ENCODE data around the gene TMEM183A.

The TMEM183A gene

DNA sequence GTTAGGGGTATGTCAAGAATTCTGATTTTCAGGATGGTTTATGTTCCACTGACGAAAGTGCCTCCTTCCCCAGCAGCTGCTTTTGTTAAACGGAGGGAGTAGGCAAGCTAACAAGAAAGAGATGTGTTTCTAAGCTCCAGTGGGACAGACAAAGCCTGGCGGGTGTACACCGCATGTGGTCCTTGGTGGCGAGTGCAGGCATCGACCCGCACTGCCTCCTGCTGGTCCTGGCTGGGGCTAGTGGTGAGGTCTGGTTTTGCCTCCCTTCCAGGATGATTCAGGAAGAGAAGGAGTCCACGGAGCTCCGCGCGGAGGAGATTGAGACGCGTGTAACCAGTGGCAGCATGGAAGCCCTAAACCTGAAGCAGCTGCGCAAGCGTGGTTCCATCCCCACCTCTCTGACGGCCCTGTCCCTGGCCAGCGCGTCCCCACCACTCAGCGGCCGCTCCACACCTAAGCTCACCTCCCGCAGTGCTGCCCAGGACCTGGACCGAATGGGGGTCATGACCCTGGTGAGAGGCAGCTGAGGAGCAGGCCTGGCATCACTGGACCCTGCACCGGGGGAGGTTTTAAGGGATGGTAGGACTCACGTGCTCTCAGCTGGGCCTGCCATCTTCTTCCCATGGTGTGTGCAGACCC, 48.1 kb downstream of the TMEM183A start:
- Histone ChIP-seq H3K4me3 (no peak overlapping the region), H4K20me1 (peaks cover 0 to 31% (median 0%) of the 10 kb centered on the region in 11 experiments; a peak in 5 of 22 replicates), H3K4me1 (peaks cover 69 to 100% (median 100%) of the 10 kb centered on the region in 10 experiments), H3K4me2 (peak overlapping the region; percentile 14 to 95 (median 87)), H3K9me3 (replicated peaks in 1 of 11) (no peaks in the 10 kb centered on the region), H3K27ac (peak overlapping the region in 7 of 11 experiments; percentile 8 to 88 (median 75); a peak in 13 of 22 replicates), H3K36me3 (peaks cover 0 to 45% (median 7%) of the 10 kb centered on the region in 11 experiments; a peak in 13 of 22 replicates), H3K27me3 (peaks cover 0 to 19% (median 0%) of the 10 kb centered on the region in 11 experiments; a peak in 4 of 22 replicates), H3K9ac (peak overlapping the region in 5 of 11 experiments; percentile 17 to 60 (median 47); a peak in 9 of 22 replicates)
- TF ChIP-seq Cebpa-rat (IDR thresholded peaks at IDR 0.05) = no peak

DNA sequence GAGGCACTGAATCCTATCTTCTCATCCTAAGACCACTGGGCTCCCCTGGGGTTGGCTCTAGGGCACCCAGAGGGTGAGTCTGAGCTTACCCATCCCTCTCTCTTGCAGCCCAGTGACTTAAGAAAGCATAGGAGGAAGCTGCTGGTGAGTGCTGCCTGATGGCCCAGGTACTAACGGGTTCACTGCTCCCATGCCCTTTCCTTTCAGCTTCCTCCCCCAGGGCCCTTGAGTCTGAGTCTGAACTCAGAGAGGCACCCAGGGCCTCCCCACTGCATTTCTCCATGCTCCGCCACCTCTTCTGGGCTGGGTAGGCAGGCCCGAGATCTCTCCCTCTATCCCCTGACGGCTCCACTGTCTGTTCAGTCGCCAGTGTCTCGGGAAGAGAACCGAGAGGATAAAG, 48.8 kb downstream of the TMEM183A start:
- Histone ChIP-seq H3K9me3 (replicated peaks in 1 of 11) (no peaks in the 10 kb centered on the region), H3K27ac (peak overlapping the region in 8 of 11 experiments; percentile 7 to 88 (median 71); a peak in 14 of 22 replicates), H3K4me1 (peaks cover 71 to 100% (median 100%) of the 10 kb centered on the region in 10 experiments), H4K20me1 (peaks cover 0 to 31% (median 0%) of the 10 kb centered on the region in 11 experiments; a peak in 5 of 22 replicates), H3K4me2 (peak overlapping the region; percentile 72 to 95 (median 87)), H3K27me3 (peaks cover 0 to 19% (median 0%) of the 10 kb centered on the region in 11 experiments; a peak in 4 of 22 replicates), H3K36me3 (peaks cover 0 to 52% (median 11%) of the 10 kb centered on the region in 11 experiments; a peak in 14 of 22 replicates), H3K4me3 (no peak overlapping the region; a peak in 1 of 20 replicates), H3K9ac (peak overlapping the region in 6 of 11 experiments; percentile 17 to 60 (median 44); a peak in 9 of 22 replicates)
- no peak for TF ChIP-seq Cebpa-rat (IDR thresholded peaks at IDR 0.05)

DNA sequence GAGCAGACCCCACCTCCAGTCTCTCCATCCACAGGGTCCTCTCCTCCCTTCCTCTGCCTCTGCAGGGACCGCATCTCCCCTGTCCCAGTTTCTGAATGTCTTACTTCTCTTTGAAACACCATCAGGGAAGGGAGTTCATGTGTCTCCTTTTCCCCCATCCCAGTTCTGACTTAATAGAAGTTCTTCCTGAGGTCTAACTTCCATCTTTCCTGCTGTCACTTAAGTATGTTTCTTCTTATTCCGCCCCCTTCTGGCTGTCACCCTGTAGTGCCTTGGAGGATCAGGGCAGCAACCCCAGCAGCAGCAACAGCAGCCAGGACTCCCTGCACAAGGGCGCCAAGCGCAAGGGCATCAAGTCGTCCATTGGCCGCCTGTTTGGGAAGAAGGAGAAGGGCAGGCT, 49.3 kb downstream of the TMEM183A start:
- H3K4me2 ChIP-seq = peak overlapping the region; percentile 72 to 95 (median 87)
- peaks cover 0 to 57% (median 15%) of the 10 kb centered on the region in 11 experiments; a peak in 14 of 22 replicates for H3K36me3 ChIP-seq
- peaks cover 67 to 100% (median 100%) of the 10 kb centered on the region in 10 experiments for H3K4me1 ChIP-seq
- H3K9ac ChIP-seq = peak overlapping the region in 5 of 11 experiments; percentile 17 to 60 (median 47); a peak in 8 of 22 replicates
- H3K27me3 ChIP-seq = peaks cover 0 to 16% (median 0%) of the 10 kb centered on the region in 11 experiments; a peak in 4 of 22 replicates
- no peak overlapping the region for H3K4me3 ChIP-seq
- peaks cover 0 to 30% (median 0%) of the 10 kb centered on the region in 11 experiments; a peak in 5 of 22 replicates for H4K20me1 ChIP-seq
- TF ChIP-seq Cebpa-rat (IDR thresholded peaks at IDR 0.05) = no peak
- peak overlapping the region in 8 of 11 experiments; percentile 7 to 88 (median 71); a peak in 13 of 22 replicates for H3K27ac ChIP-seq
- H3K9me3 ChIP-seq (replicated peaks in 1 of 11) = no peaks in the 10 kb centered on the region

DNA sequence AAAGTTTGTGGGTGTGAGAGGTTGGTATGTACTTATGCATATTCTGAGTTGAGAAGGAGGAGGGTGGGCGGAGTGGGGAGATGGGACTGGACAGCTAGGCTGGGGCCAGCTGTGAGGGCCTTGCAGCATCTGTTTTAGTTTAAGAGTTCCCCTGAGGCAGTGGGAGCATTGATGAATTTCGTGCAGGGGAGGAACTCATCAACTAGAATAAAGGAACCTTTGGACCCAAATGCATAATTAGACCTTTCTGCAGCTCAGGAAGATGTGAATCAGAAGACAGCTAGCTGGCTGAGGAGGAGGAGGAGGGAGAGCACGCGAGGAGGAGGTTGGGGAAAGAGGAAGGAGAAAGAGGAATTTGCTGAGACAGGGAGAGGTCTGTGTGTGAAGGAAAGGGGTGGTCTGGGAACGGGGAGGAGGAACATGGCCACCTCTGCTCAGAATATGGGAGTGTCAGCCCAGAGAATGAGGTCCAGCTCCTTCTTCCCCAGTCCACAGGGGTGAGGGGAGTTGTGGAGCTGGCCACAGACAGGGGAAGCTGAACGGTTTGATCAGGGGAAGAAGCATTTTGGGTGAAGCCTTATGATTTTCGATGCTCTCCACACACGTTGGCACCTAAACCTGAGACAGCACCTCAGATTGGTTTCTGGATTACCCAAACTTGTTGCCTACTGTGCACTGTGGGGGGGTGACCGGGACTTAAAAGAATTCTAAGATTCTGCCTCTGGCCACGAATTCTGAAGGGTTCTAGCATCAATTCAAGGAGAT, 50.9 kb downstream of the TMEM183A start:
- Histone ChIP-seq H3K27me3 (peaks cover 0 to under 1% (median 0%) of the 10 kb centered on the region in 11 experiments; a peak in 1 of 22 replicates), H3K36me3 (peaks cover 0 to 57% (median 18%) of the 10 kb centered on the region in 11 experiments; a peak in 14 of 22 replicates), H3K4me2 (peak overlapping the region; percentile 72 to 95 (median 87)), H3K9ac (peak overlapping the region in 9 of 11 experiments; percentile 1 to 74 (median 66); a peak in 17 of 22 replicates), H4K20me1 (peaks cover 0 to 19% (median 0%) of the 10 kb centered on the region in 11 experiments; a peak in 5 of 22 replicates), H3K4me3 (peak overlapping the region in 3 of 10 experiments; percentile 4 to 47 (median 27); a peak in 4 of 20 replicates), H3K9me3 (replicated peaks in 1 of 11) (no peaks in the 10 kb centered on the region), H3K27ac (peak overlapping the region in 10 of 11 experiments; percentile 10 to 88 (median 78); a peak in 18 of 22 replicates), H3K4me1 (peaks cover 68 to 100% (median 100%) of the 10 kb centered on the region in 10 experiments)
- TF ChIP-seq Cebpa-rat (IDR thresholded peaks at IDR 0.05) = no peak

DNA sequence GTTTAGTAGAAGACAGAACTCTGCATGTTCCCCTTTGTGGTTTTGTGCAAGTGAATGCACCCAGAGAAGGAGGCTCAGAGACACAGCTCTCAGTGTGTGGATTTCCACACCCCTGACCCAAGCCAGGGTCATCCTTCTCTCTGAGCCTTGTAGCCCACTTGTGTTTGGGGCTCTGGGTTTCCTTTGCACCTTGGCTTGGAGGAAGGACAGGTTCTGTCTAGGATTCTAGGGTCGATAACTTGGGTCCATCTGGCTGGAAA, 51.4 kb downstream of the TMEM183A start:
- peak overlapping the region in 9 of 11 experiments; percentile 1 to 74 (median 66); a peak in 17 of 22 replicates for H3K9ac ChIP-seq

GRCh38 chr1:203059485-203059884, 52.3 kb downstream of the TMEM183A start:
- Histone ChIP-seq H3K9me3 (replicated peaks in 1 of 11) (no peaks in the 10 kb centered on the region), H3K4me2 (peak overlapping the region; percentile 72 to 95 (median 87))

More for the DNA sequence above, 51.4 kb downstream of the TMEM183A start:
- Histone ChIP-seq H3K36me3 (peaks cover 0 to 53% (median 18%) of the 10 kb centered on the region in 11 experiments; a peak in 14 of 22 replicates), H3K4me1 (peaks cover 73 to 100% (median 100%) of the 10 kb centered on the region in 10 experiments), H3K27ac (peak overlapping the region in 10 of 11 experiments; percentile 10 to 88 (median 78); a peak in 18 of 22 replicates), H3K4me3 (peak overlapping the region in 4 of 10 experiments; percentile 20 to 53 (median 48); a peak in 2 of 20 replicates), H4K20me1 (peaks cover 0 to 19% (median 0%) of the 10 kb centered on the region in 11 experiments; a peak in 5 of 22 replicates), H3K4me2 (peak overlapping the region; percentile 72 to 95 (median 87)), H3K27me3 (no peaks in the 10 kb centered on the region), H3K9me3 (replicated peaks in 1 of 11) (no peaks in the 10 kb centered on the region)
- no peak for TF ChIP-seq Cebpa-rat (IDR thresholded peaks at IDR 0.05)

DNA sequence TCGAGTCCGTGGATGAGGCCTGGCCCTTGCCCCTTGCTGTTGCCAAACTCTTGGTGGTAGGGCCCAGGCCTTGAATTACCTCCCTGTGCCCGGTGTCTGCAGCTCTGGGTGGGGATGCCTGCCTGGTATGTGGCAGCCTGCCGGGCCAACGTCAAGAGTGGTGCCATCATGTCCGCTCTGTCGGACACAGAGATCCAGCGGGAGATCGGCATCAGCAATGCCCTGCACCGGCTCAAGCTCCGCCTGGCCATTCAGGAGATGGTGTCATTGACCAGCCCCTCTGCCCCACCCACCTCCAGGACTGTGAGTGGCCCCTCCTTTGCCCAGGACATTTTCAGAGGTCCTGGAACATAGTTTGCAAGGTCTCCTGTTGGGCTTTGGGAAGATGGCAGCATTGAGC, 52.9 kb downstream of the TMEM183A start:
- peak overlapping the region in 6 of 11 experiments; percentile 53 to 74 (median 66); a peak in 9 of 22 replicates for H3K9ac ChIP-seq
- no peaks in the 10 kb centered on the region for H3K9me3 ChIP-seq (replicated peaks in 1 of 11)
- H3K4me2 ChIP-seq = peak overlapping the region; percentile 72 to 95 (median 87)
- peaks cover 0 to 19% (median 0%) of the 10 kb centered on the region in 11 experiments; a peak in 5 of 22 replicates for H4K20me1 ChIP-seq
- peak overlapping the region in 9 of 11 experiments; percentile 47 to 88 (median 80); a peak in 17 of 22 replicates for H3K27ac ChIP-seq
- TF ChIP-seq Cebpa-rat (IDR thresholded peaks at IDR 0.05) = no peak
- H3K4me3 ChIP-seq = peak overlapping the region in 4 of 10 experiments; percentile 29 to 53 (median 48); a peak in 8 of 20 replicates
- no peaks in the 10 kb centered on the region for H3K27me3 ChIP-seq
- H3K36me3 ChIP-seq = peaks cover 0 to 53% (median 26%) of the 10 kb centered on the region in 11 experiments; a peak in 16 of 22 replicates
- peaks cover 75 to 100% (median 100%) of the 10 kb centered on the region in 10 experiments for H3K4me1 ChIP-seq

More at GRCh38 chr1:203059485-203059884, 52.3 kb downstream of the TMEM183A start:
- peak overlapping the region in 9 of 11 experiments; percentile 27 to 74 (median 66); a peak in 16 of 22 replicates for H3K9ac ChIP-seq
- peaks cover 75 to 100% (median 100%) of the 10 kb centered on the region in 10 experiments for H3K4me1 ChIP-seq
- no peaks in the 10 kb centered on the region for H3K27me3 ChIP-seq
- H4K20me1 ChIP-seq = peaks cover 0 to 19% (median 0%) of the 10 kb centered on the region in 11 experiments; a peak in 5 of 22 replicates
- H3K27ac ChIP-seq = peak overlapping the region in 10 of 11 experiments; percentile 10 to 88 (median 78); a peak in 18 of 22 replicates
- peaks cover 0 to 53% (median 20%) of the 10 kb centered on the region in 11 experiments; a peak in 15 of 22 replicates for H3K36me3 ChIP-seq
- TF ChIP-seq Cebpa-rat (IDR thresholded peaks at IDR 0.05) = peak in 3 of 11 experiments; percentile 15 to 34 (median 19); a peak in 2 of 22 replicates
- peak overlapping the region in 4 of 10 experiments; percentile 29 to 53 (median 48); a peak in 8 of 20 replicates for H3K4me3 ChIP-seq

All from BLaER1 treated with 17β-estradiol and CSF1 and Interleukin-3, amounts not matched to agents 10 nM and 100 nM (cell line).